Measurements from ENCODE around the gene NLRP13. TPM values are rescaled to one million over a fixed set of nuclear protein-coding genes. Genes with fewer than 3 reads are reported as not detected.

NLRP13 gene
- total RNA-seq, result not detected

- no peak for ATAC-seq (ENCODE audit: insufficient number of reproducible peaks, low FRiP score, low read depth)
- H3K4me3 ChIP-seq, result no peak within 1 kb of the TSS
- no peaks in the 10 kb centered on the region for H3K27me3 ChIP-seq (replicated peaks; ENCODE audit: insufficient read depth)
- no peaks in the 10 kb centered on the region for H3K9me3 ChIP-seq
- no peak for DNase-seq (ENCODE audit: low spot score)
- H3K36me3 ChIP-seq, result no peaks in the 10 kb centered on the region
- H3K4me1 ChIP-seq (ENCODE audit: control insufficient read depth in 1 of 2, low read depth in 2 of 2), result no peaks in the 10 kb centered on the region
- no peak within 1 kb of the TSS for H3K27ac ChIP-seq
- no peak for TF ChIP-seq CTCF (IDR thresholded peaks at IDR 0.05)
These were observed at the start of gene NLRP13 for GRCh38 chr19:55931936-55932386. Gene NLRP13, minus strand, starts transcription at chr19:55932336. Its CDS starts 25 bp downstream, at chr19:55932311.

- Histone ChIP-seq H3K36me3 (no peaks in the 10 kb centered on the region), H3K9me3 (no peaks in the 10 kb centered on the region), H3K4me3 (no peak overlapping the region), H3K4me1 (ENCODE audit: control insufficient read depth in 1 of 2, low read depth in 2 of 2) (no peaks in the 10 kb centered on the region), H3K27me3 (replicated peaks; ENCODE audit: insufficient read depth) (no peaks in the 10 kb centered on the region), H3K27ac (no peak overlapping the region)
- DNase-seq (ENCODE audit: low spot score) (no peak), ATAC-seq (ENCODE audit: insufficient number of reproducible peaks, low FRiP score, low read depth) (no peak)
- TF ChIP-seq CTCF (IDR thresholded peaks at IDR 0.05), result no peak
These were observed 48.3 kb upstream of the NLRP13 start for GRCh38 chr19:55980415-55980814.

GRCh38 chr19:55973982-55974381 is 41.8 kb upstream of the NLRP13 start:
- Histone ChIP-seq H3K27me3 (replicated peaks; ENCODE audit: insufficient read depth) (no peaks in the 10 kb centered on the region), H3K27ac (no peak overlapping the region), H3K36me3 (no peaks in the 10 kb centered on the region), H3K4me3 (no peak overlapping the region), H3K9me3 (no peaks in the 10 kb centered on the region), H3K4me1 (ENCODE audit: control insufficient read depth in 1 of 2, low read depth in 2 of 2) (no peaks in the 10 kb centered on the region)
- no peak for TF ChIP-seq CTCF (IDR thresholded peaks at IDR 0.05)
- ATAC-seq (ENCODE audit: insufficient number of reproducible peaks, low FRiP score, low read depth) (no peak), DNase-seq (ENCODE audit: low spot score) (no peak)

- ATAC-seq (ENCODE audit: insufficient number of reproducible peaks, low FRiP score, low read depth) (no peak), DNase-seq (ENCODE audit: low spot score) (no peak)
- no peak overlapping the region for H3K27ac ChIP-seq
- H3K4me1 ChIP-seq (ENCODE audit: control insufficient read depth in 1 of 2, low read depth in 2 of 2), result no peaks in the 10 kb centered on the region
- no peaks in the 10 kb centered on the region for H3K9me3 ChIP-seq
- H3K4me3 ChIP-seq, result no peak overlapping the region
- no peaks in the 10 kb centered on the region for H3K36me3 ChIP-seq
- no peaks in the 10 kb centered on the region for H3K27me3 ChIP-seq (replicated peaks; ENCODE audit: insufficient read depth)
- TF ChIP-seq CTCF (IDR thresholded peaks at IDR 0.05), result no peak
These were observed 30.1 kb upstream of the NLRP13 start for GRCh38 chr19:55962186-55962585.

- Histone ChIP-seq H3K36me3 (no peaks in the 10 kb centered on the region), H3K4me1 (ENCODE audit: control insufficient read depth in 1 of 2, low read depth in 2 of 2) (no peaks in the 10 kb centered on the region), H3K27me3 (replicated peaks; ENCODE audit: insufficient read depth) (no peaks in the 10 kb centered on the region), H3K9me3 (no peaks in the 10 kb centered on the region), H3K27ac (no peak overlapping the region), H3K4me3 (no peak overlapping the region)
- no peak for TF ChIP-seq CTCF (IDR thresholded peaks at IDR 0.05)
- ATAC-seq (ENCODE audit: insufficient number of reproducible peaks, low FRiP score, low read depth) (no peak), DNase-seq (ENCODE audit: low spot score) (no peak)
These were observed 28.0 kb upstream of the NLRP13 start for GRCh38 chr19:55959996-55960675.

Measured in thoracic aorta (tissue), 2 donors.